Measurements from ENCODE around the gene WRAP53. TPM values are rescaled to one million over a fixed set of nuclear protein-coding genes. Genes with fewer than 3 reads are reported as not detected.

Gene WRAP53
- total and polyA plus RNA-seq, 2 of the 13 experiments (the other 11 are each of a cell fraction or from before 2014, with no cell fraction given): 7.0 to 19.5 TPM

- TF ChIP-seq, protein P1, sequence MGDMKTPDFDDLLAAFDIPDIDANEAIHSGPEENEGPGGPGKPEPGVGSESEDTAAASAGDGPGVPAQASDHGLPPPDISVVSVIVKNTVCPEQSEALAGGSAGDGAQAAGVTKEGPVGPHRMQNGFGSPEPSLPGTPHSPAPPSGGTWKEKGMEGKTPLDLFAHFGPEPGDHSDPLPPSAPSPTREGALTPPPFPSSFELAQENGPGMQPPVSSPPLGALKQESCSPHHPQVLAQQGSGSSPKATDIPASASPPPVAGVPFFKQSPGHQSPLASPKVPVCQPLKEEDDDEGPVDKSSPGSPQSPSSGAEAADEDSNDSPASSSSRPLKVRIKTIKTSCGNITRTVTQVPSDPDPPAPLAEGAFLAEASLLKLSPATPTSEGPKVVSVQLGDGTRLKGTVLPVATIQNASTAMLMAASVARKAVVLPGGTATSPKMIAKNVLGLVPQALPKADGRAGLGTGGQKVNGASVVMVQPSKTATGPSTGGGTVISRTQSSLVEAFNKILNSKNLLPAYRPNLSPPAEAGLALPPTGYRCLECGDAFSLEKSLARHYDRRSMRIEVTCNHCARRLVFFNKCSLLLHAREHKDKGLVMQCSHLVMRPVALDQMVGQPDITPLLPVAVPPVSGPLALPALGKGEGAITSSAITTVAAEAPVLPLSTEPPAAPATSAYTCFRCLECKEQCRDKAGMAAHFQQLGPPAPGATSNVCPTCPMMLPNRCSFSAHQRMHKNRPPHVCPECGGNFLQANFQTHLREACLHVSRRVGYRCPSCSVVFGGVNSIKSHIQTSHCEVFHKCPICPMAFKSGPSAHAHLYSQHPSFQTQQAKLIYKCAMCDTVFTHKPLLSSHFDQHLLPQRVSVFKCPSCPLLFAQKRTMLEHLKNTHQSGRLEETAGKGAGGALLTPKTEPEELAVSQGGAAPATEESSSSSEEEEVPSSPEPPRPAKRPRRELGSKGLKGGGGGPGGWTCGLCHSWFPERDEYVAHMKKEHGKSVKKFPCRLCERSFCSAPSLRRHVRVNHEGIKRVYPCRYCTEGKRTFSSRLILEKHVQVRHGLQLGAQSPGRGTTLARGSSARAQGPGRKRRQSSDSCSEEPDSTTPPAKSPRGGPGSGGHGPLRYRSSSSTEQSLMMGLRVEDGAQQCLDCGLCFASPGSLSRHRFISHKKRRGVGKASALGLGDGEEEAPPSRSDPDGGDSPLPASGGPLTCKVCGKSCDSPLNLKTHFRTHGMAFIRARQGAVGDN (CRISPR knock-in tag; IDR thresholded peaks at IDR 0.05): peak; percentile 59
- TF ChIP-seq ELF1 (CRISPR knock-in tag; IDR thresholded peaks at IDR 0.05) (peak; percentile 78), PBX2 (CRISPR knock-in tag; IDR thresholded peaks at IDR 0.05) (no peak), KDM5A (IDR thresholded peaks at IDR 0.05; ENCODE audit: borderline replicate concordance, low read length) (no peak; the same call in 1 of the 2 replicates), ELF3 (CRISPR knock-in tag; IDR thresholded peaks at IDR 0.05) (peak; percentile 67; the same call in 1 of the 2 replicates), NR3C1 (CRISPR knock-in tag; IDR thresholded peaks at IDR 0.05) (no peak), ZFP36L1 (CRISPR knock-in tag; IDR thresholded peaks at IDR 0.05) (no peak), HOXD1 (CRISPR knock-in tag; IDR thresholded peaks at IDR 0.05) (no peak), GATAD1 (CRISPR knock-in tag; IDR thresholded peaks at IDR 0.05) (peak; percentile 88), HNF1A (IDR thresholded peaks at IDR 0.05; ENCODE audit: low read depth) (0 out of 2 replicates have a peak, but pooled peaks have one; percentile 12), HNF1A (CRISPR knock-in tag; IDR thresholded peaks at IDR 0.05; ENCODE audit: borderline replicate concordance) (no peak), THAP9 (CRISPR knock-in tag; IDR thresholded peaks at IDR 0.05; ENCODE audit: borderline replicate concordance) (no peak)
- TF ChIP-seq, protein P2, sequence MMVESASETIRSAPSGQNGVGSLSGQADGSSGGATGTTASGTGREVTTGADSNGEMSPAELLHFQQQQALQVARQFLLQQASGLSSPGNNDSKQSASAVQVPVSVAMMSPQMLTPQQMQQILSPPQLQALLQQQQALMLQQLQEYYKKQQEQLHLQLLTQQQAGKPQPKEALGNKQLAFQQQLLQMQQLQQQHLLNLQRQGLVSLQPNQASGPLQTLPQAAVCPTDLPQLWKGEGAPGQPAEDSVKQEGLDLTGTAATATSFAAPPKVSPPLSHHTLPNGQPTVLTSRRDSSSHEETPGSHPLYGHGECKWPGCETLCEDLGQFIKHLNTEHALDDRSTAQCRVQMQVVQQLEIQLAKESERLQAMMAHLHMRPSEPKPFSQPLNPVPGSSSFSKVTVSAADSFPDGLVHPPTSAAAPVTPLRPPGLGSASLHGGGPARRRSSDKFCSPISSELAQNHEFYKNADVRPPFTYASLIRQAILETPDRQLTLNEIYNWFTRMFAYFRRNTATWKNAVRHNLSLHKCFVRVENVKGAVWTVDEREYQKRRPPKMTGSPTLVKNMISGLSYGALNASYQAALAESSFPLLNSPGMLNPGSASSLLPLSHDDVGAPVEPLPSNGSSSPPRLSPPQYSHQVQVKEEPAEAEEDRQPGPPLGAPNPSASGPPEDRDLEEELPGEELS (CRISPR knock-in tag; IDR thresholded peaks at IDR 0.05): no peak; the same call in 1 of the 2 replicates
Observed at GRCh38 chr17:7687908-7688807, at the start of gene WRAP53 (continued).
